ENCODE measurements around the gene THBS2. TPM values are rescaled to one million over a fixed set of nuclear protein-coding genes. Genes with fewer than 3 reads are reported as not detected.

THBS2 gene
- total RNA-seq, 4 donors from 2014 or later, result 3.6 to 7.7 (median 4.8) TPM

- Histone ChIP-seq H3K27ac (no peak overlapping the region), H3K4me1 (no peaks in the 10 kb centered on the region), H3K36me3 (no peaks in the 10 kb centered on the region), H3K4me3 (no peak overlapping the region), H3K27me3 (no peaks in the 10 kb centered on the region), H3K9me3 (no peaks in the 10 kb centered on the region)
- intact Hi-C loops (cut with DNase I; ENCODE audit: low total_unique reads) (no loop called here), in situ Hi-C loops (cut with MboI; ENCODE audit: low sequenced_read_pairs in 4 of 4) (no loop called here)
- no peak for DNase-seq
- no peak for TF ChIP-seq POLR2A (IDR thresholded peaks at IDR 0.05)
- TF ChIP-seq CTCF (IDR thresholded peaks at IDR 0.05 in 4 of 5, conservative IDR thresholded peaks at IDR 0.05 in 1 of 5), result no peak
- no peak for ATAC-seq
Observed at GRCh38 chr6:169176361-169176991, 77.2 kb downstream of the THBS2 start.

GRCh38 chr6:169175360-169175887 lies 78.2 kb downstream of the THBS2 start:
- no peak overlapping the region for H3K27ac ChIP-seq
- ATAC-seq (no peak), DNase-seq (no peak)
- H3K9me3 ChIP-seq, result no peaks in the 10 kb centered on the region
- H3K4me3 ChIP-seq, result peak overlapping the region in 2 of 4 donors; percentile 38 to 44
- in situ Hi-C loops (cut with MboI; ENCODE audit: low sequenced_read_pairs in 4 of 4), result no loop called here
- H3K4me1 ChIP-seq, result no peaks in the 10 kb centered on the region
- no peaks in the 10 kb centered on the region for H3K27me3 ChIP-seq
- intact Hi-C loops (cut with DNase I; ENCODE audit: low total_unique reads), result no loop called here
- H3K36me3 ChIP-seq, result no peaks in the 10 kb centered on the region
- TF ChIP-seq POLR2A (IDR thresholded peaks at IDR 0.05) (no peak), CTCF (IDR thresholded peaks at IDR 0.05 in 4 of 5, conservative IDR thresholded peaks at IDR 0.05 in 1 of 5) (no peak)

- TF ChIP-seq POLR2A (IDR thresholded peaks at IDR 0.05) (no peak), CTCF (IDR thresholded peaks at IDR 0.05 in 4 of 5, conservative IDR thresholded peaks at IDR 0.05 in 1 of 5) (no peak)
- intact Hi-C loops (cut with DNase I; ENCODE audit: low total_unique reads), result no loop called here
- Histone ChIP-seq H3K4me3 (peak overlapping the region in 2 of 4 donors; percentile 38 to 44), H3K27me3 (no peaks in the 10 kb centered on the region), H3K9me3 (no peaks in the 10 kb centered on the region), H3K4me1 (no peaks in the 10 kb centered on the region), H3K27ac (no peak overlapping the region), H3K36me3 (no peaks in the 10 kb centered on the region)
- ATAC-seq, result no peak
- DNase-seq, result no peak
- in situ Hi-C loops (cut with MboI; ENCODE audit: low sequenced_read_pairs in 4 of 4), result no loop called here
Observed at GRCh38 chr6:169174516-169175359, 78.9 kb downstream of the THBS2 start.

GRCh38 chr6:169173532-169174268 lies 79.9 kb downstream of the THBS2 start:
- H3K36me3 ChIP-seq, result no peaks in the 10 kb centered on the region
- TF ChIP-seq CTCF (IDR thresholded peaks at IDR 0.05 in 4 of 5, conservative IDR thresholded peaks at IDR 0.05 in 1 of 5) (no peak), POLR2A (IDR thresholded peaks at IDR 0.05) (no peak)
- H3K9me3 ChIP-seq, result no peaks in the 10 kb centered on the region
- H3K4me1 ChIP-seq, result no peaks in the 10 kb centered on the region
- intact Hi-C loops (cut with DNase I; ENCODE audit: low total_unique reads) (no loop called here), in situ Hi-C loops (cut with MboI; ENCODE audit: low sequenced_read_pairs in 4 of 4) (no loop called here)
- DNase-seq (no peak), ATAC-seq (no peak)
- no peaks in the 10 kb centered on the region for H3K27me3 ChIP-seq
- H3K27ac ChIP-seq, result no peak overlapping the region
- H3K4me3 ChIP-seq, result no peak overlapping the region
